ENCODE data around the gene SWSAP1. TPM values are rescaled to one million over a fixed set of nuclear protein-coding genes. Genes with fewer than 3 reads are reported as not detected.

The SWSAP1 gene
- total and polyA plus RNA-seq, 2 of the 8 experiments (the other 6 are each of a cell fraction or from before 2014, with no cell fraction given) = 3.1 to 5.2 TPM

DNA sequence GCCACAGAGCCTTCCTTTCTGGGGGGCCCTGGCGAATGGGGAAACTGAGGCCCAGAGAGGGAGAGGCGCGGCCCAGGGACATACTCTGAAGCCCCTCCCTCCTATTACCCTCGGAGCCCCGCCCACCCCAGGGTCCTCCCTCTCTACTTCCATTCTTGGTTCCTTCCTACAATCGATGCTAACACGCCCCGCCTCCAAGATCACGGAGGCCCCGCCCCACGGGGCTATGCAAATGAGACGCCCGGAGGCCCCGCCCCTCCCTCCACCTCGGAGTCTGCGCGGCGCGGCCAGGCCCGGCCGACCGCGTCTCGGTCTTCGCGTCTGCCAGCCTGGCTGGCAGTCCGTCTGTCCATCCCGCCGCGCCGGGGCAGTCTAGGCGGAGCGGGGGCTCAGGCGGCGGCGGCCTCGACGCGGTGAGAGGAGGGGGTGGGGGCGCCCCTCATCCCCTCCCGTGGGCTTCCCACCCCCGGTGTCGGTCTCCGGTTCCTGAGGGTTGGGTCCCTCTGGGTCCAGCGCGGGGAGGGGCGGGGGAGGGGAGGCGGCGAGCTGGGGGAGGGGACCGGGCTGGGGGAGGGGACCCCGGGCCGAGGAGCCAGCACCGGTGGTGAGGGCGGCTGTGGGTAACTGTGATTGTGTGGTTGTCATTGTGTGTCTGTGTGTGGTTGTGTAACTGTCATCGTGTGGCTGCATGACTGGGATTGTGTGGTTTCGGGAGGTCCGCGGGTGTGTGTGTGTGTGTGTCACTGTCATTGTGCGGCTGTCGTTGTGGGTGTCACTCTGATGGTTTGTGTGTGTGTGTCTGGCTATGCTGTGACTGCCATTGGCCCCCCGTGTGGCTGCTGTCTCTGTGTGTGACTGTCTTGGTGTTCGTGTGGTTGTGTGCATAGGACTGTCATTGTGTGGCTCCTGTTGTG is 19.0 kb upstream of the SWSAP1 start, which contains the start of gene PLPPR2 (continued):
- TF ChIP-seq, protein P1, sequence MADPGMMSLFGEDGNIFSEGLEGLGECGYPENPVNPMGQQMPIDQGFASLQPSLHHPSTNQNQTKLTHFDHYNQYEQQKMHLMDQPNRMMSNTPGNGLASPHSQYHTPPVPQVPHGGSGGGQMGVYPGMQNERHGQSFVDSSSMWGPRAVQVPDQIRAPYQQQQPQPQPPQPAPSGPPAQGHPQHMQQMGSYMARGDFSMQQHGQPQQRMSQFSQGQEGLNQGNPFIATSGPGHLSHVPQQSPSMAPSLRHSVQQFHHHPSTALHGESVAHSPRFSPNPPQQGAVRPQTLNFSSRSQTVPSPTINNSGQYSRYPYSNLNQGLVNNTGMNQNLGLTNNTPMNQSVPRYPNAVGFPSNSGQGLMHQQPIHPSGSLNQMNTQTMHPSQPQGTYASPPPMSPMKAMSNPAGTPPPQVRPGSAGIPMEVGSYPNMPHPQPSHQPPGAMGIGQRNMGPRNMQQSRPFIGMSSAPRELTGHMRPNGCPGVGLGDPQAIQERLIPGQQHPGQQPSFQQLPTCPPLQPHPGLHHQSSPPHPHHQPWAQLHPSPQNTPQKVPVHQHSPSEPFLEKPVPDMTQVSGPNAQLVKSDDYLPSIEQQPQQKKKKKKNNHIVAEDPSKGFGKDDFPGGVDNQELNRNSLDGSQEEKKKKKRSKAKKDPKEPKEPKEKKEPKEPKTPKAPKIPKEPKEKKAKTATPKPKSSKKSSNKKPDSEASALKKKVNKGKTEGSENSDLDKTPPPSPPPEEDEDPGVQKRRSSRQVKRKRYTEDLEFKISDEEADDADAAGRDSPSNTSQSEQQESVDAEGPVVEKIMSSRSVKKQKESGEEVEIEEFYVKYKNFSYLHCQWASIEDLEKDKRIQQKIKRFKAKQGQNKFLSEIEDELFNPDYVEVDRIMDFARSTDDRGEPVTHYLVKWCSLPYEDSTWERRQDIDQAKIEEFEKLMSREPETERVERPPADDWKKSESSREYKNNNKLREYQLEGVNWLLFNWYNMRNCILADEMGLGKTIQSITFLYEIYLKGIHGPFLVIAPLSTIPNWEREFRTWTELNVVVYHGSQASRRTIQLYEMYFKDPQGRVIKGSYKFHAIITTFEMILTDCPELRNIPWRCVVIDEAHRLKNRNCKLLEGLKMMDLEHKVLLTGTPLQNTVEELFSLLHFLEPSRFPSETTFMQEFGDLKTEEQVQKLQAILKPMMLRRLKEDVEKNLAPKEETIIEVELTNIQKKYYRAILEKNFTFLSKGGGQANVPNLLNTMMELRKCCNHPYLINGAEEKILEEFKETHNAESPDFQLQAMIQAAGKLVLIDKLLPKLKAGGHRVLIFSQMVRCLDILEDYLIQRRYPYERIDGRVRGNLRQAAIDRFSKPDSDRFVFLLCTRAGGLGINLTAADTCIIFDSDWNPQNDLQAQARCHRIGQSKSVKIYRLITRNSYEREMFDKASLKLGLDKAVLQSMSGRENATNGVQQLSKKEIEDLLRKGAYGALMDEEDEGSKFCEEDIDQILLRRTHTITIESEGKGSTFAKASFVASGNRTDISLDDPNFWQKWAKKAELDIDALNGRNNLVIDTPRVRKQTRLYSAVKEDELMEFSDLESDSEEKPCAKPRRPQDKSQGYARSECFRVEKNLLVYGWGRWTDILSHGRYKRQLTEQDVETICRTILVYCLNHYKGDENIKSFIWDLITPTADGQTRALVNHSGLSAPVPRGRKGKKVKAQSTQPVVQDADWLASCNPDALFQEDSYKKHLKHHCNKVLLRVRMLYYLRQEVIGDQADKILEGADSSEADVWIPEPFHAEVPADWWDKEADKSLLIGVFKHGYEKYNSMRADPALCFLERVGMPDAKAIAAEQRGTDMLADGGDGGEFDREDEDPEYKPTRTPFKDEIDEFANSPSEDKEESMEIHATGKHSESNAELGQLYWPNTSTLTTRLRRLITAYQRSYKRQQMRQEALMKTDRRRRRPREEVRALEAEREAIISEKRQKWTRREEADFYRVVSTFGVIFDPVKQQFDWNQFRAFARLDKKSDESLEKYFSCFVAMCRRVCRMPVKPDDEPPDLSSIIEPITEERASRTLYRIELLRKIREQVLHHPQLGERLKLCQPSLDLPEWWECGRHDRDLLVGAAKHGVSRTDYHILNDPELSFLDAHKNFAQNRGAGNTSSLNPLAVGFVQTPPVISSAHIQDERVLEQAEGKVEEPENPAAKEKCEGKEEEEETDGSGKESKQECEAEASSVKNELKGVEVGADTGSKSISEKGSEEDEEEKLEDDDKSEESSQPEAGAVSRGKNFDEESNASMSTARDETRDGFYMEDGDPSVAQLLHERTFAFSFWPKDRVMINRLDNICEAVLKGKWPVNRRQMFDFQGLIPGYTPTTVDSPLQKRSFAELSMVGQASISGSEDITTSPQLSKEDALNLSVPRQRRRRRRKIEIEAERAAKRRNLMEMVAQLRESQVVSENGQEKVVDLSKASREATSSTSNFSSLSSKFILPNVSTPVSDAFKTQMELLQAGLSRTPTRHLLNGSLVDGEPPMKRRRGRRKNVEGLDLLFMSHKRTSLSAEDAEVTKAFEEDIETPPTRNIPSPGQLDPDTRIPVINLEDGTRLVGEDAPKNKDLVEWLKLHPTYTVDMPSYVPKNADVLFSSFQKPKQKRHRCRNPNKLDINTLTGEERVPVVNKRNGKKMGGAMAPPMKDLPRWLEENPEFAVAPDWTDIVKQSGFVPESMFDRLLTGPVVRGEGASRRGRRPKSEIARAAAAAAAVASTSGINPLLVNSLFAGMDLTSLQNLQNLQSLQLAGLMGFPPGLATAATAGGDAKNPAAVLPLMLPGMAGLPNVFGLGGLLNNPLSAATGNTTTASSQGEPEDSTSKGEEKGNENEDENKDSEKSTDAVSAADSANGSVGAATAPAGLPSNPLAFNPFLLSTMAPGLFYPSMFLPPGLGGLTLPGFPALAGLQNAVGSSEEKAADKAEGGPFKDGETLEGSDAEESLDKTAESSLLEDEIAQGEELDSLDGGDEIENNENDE (IDR thresholded peaks at IDR 0.05; ENCODE audit: insufficient replicate concordance, low read length) = no peak
- TF ChIP-seq EZH2 (IDR thresholded peaks at IDR 0.05; ENCODE audit: low read depth, low read length, severe bottlenecking) = no peak
- no peak for TF ChIP-seq GTF2F1 (IDR thresholded peaks at IDR 0.05; ENCODE audit: borderline replicate concordance, low read depth, low read length)
- TF ChIP-seq RFX5 (IDR thresholded peaks at IDR 0.05; ENCODE audit: borderline replicate concordance, low read depth, low read length) = no peak
- TF ChIP-seq SIRT6 (IDR thresholded peaks at IDR 0.05; ENCODE audit: low read length) = no peak
- no peak for TF ChIP-seq ZNF274 (IDR thresholded peaks at IDR 0.05; ENCODE audit: borderline replicate concordance, extremely low read depth, low read length)
- TF ChIP-seq, protein P2, sequence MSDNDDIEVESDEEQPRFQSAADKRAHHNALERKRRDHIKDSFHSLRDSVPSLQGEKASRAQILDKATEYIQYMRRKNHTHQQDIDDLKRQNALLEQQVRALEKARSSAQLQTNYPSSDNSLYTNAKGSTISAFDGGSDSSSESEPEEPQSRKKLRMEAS (IDR thresholded peaks at IDR 0.05) = 0 out of 2 replicates have a peak, but pooled peaks have one; percentile 6
- no peak for TF ChIP-seq JUND (IDR thresholded peaks at IDR 0.05; ENCODE audit: low read length)
- no peak for TF ChIP-seq SP2 (IDR thresholded peaks at IDR 0.05; ENCODE audit: low read length)
- TF ChIP-seq HDAC6 (IDR thresholded peaks at IDR 0.05; ENCODE audit: low read depth, low read length) = no peak
